ENCODE results near the gene RENBP.

Gene RENBP

GRCh38 chrX:153953342-153953830 lies 8.9 kb upstream of the RENBP start:
- FAIRE-seq, result no peak

GRCh38 chrX:153952373-153953026 lies 8.1 kb upstream of the RENBP start:
- FAIRE-seq, result no peak

DNA sequence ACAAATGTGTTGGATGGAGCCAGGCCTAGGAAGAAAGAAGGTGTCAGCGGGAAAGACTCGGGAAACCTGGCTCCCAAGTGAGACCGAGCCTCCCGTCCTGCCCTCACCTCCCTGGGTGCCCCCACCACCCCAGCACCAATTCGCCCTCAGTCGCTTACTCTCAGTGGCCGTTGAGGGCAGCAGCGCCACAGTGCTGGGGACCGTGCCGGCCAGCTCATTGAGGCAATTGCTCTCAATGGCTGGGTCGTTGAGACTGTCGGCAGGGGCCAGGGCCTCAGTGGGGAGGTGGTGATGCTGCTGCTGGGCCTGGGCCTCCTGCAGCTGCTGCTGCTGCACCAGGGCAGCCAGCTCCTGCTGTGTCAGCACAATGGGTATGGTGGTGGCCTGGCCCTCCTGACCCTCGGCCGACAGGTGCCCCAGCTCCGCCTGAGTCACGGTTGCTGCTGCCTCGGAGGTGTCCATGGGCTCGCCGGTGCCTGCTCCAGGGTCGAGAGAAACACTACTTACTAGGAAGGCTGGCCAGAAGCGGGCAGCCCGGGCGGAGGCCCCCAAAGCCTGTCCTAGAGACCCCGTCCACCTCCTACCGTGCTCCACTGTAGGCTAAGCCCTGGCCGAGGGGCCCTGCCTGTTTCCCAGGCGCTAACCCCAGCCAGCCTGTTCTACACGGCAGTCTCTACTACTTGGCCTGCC lies 7.4 kb upstream of the RENBP start:
- FAIRE-seq, result no peak

DNA sequence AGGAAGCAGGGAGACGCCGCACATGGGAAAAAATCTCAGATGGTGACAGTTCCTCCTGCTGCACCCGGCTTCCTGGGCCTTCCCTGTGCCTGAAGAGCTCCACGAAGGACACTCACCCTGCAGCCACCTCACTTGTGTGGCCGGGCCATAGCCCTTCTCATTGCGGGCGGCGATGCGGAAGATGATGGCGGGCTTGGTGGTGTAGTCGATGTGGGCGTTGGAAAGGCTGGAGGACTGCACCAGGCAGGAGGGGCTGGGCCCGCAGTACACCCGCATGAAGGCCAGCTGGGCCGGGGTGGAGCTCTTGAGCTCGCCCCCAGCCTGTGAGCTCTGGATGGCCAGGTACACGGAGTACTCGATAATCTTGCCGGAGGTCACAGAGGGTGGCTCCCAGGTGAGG lies 5.7 kb upstream of the RENBP start:
- no peak for FAIRE-seq

- no peak for FAIRE-seq
These were observed 4.7 kb upstream of the RENBP start for GRCh38 chrX:153948847-153949805.

- no peak for FAIRE-seq
These were observed 3.6 kb upstream of the RENBP start for GRCh38 chrX:153948002-153948466.

DNA sequence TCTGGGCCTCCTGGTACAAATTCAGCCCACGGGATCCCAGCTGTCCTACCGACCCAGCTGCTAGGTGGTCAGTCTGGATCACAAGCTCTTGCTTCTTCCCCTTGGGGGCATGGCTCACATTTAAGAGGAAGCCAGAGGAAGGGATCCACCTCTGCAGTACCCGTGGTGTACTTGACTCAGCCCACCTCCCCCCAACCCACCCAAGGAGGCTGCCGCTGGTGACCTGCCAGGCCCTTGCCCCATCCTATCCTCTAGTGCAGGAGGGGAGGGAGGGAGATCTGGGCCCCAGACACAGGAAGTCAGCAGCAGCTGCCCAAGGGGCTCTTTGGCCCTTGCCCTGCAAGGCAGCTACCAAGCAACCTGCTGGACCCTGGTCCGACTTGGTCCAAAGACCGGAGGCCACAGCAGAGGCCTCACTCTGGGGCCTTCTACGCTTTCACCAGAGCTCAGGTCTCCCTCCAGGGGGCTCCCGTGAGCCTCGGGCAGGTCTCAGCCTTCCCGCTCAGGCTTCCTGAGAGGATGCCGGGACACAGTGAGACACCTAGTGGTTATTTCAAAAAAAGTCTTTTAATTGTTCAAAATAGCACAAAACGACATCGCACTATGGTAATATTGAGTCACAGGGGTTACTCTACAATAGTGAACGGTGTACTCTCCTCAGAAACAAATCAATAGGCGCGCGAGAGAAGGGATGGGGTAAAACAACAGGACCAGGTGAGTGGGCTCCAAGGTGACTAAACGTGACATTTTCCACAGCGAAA lies 2.7 kb upstream of the RENBP start:
- peak; percentile 92 for FAIRE-seq

GRCh38 chrX:153945956-153946943 lies 1.8 kb upstream of the RENBP start:
- no peak for FAIRE-seq

GRCh38 chrX:153944800-153945150 lies 332 bp upstream of the RENBP start:
- no peak for FAIRE-seq

DNA sequence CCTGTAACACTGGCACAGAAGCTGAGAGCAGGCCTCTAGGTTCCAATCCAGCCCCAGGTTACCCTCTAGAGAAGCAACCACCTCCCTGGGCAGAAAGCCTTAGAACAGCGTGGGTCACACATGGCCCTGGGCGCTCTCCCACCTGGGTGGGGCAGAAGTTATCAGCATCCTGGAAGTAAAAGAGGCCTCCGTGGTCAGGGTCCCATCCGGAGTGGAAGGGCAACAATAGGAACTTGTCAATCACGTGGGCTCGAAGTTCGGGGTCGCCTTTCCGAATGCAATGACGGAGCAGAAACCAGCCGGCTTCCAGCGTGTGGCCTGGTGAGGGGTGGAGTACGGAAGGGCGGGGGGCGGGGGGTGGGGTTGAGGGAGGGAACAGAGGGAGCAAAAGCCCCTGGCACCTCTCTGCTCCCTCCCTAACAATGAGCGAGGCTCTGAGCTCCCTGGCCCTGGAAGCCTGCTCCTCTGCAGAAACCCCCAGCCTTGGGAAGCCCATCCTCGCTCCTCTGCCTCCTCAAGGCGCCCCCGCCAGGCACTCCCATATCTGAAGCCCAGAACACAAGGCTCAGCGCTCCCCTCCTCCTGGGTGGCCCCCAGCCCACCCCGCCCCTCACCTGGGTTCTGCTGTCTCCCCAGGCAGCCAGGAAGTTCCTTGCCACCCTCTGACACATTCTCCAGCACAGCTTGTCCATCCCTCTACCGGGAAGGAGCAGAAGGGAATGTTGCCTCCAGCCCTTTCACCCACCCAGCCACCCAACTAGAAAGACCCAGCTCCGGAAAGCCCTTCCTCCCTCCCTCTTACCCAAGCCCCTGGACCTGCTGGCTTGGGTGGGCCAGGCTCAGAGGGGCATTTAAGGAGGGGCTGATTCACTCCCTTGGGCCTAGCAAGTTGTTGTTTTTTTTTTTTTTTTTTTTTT lies 2.8 kb downstream of the RENBP start:
- FAIRE-seq, result no peak

GRCh38 chrX:153939573-153939972 lies 4.9 kb downstream of the RENBP start:
- FAIRE-seq, result no peak

DNA sequence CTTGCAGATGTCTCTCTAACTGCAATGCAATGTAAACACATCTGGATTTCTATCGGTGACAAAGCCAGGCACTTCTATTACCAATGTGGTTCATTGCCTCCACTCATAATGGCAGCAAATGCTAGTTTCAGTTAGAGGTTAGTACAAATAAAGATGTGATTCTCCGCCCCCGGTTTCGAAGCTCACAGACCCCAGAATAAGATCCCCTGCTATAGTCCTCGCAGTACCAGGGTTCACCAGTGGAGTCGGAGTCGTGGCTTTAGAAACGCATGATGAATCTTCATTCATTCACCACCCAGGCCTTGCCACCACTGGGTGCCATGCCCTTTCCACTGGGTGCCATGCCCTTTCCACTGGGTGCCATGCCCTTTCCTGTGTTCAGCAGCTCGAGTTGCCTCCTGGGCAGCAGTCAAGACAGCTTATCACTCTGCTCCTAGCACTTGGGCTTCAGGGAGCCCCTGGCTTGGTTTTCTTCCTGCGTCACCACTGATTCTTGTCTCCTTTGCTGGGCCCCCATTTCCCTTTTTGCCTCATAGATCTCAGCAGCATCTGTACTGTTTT lies 6.1 kb downstream of the RENBP start:
- no peak for FAIRE-seq

DNA sequence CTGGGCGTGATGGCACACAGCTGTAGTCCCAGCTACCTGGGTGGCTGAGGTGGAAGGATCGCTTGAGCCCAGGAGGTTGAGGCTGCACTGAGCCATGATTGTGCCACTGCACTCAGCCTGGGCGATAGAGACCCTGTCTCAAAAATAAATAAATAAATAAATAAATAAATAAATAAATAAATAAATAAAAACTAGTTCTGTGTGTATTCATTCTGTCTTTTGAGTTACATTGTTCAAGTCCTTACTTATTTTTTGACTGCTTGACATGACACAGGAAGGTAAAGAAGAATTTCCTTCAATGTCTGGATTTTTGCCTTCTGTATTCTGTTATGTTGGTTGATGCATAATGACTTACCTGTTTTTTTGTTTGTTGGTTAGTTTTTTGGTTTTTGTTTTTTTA lies 7.4 kb downstream of the RENBP start:
- FAIRE-seq, result no peak

DNA sequence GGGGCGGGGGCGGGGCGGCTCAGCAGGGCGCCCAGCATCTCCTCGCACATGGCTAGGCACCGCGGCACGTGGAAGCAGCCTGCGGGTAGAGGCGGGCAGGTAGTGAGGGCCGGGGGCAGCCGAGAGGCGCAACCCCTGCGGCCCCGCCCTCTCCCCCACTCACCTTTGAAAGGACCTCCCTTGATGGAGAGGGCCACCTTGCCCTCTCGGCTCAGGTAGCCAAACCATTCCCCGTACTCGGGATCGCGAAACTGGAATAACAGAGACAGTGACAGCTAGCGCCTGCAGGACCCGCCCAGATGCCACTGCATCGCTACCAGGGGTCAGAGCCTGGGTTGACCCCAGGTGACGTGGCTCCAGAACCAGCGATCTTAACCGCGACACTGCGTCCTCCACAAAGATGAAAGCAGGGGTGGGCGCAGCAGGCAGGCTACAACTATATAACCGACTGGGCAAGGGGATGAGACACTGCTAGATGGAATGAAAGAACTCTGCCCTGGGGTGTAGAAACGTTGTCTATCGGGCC lies 9.1 kb downstream of the RENBP start:
- FAIRE-seq, result no peak

- FAIRE-seq, result no peak
These were observed 9.6 kb downstream of the RENBP start, which contains the start of gene NAA10 for GRCh38 chrX:153934762-153935325. TSS of gene NAA10 (minus strand) at chrX:153935037. CDS start at chrX:153934904, 133 bp downstream.

DNA sequence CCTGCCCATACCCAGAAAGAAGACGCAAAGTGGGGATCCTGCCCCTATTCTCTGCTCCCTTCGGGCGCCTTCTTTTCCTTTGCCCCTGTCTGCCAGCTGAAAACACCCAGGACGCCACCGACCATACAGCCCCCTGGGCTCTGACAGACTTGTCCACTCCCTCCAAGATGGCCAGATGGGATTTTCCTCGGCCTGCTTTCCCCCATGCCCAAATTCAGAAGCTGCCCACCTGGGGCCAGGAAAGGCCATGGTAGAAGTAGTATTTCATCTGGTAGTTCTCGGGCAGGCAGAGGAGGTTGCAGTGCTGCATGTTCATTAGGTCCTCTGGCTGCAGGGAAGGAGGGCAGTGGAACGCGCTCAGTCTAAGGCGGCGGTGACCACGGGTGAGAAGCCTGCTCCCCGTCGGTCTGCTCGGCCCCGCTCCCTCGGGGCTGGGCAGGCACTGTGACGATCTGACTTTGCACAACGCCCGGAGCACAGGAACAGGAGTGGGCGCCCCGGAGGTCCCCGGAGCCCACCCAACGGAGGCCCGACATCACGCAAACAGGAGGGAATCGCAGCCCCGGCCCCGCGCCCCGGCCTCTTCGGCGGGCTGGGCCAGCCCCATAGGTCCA lies 10.2 kb downstream of the RENBP start:
- no peak for FAIRE-seq

GRCh38 chrX:153933748-153934147 lies 10.7 kb downstream of the RENBP start:
- no peak for FAIRE-seq

- FAIRE-seq, result no peak
These were observed 12.1 kb downstream of the RENBP start for GRCh38 chrX:153932220-153932915.

All from A204.1 (cell line).